Smooth muscle cell (in vitro differentiated cells): ENCODE measurements around the gene FAM170B. TPM values are rescaled to one million over a fixed set of nuclear protein-coding genes. Genes with fewer than 3 reads are reported as not detected.

Experiments
- DNase-seq: peaks from one replicate; lab custom pipeline; 2025; ENCODE audit not compliant: unreplicated experiment; lab: John Stamatoyannopoulos, UW
- H2AFZ ChIP-seq: fragments of 200-600 bp; sonication (generic); 2 replicates; pipeline ENCODE4 v1.6.0; 2016; ENCODE audit warnings: antibody characterized with exemption, low read depth, mild to moderate bottlenecking
- H3F3A ChIP-seq: fragments of 200-600 bp; sonication (generic); 2 replicates; pipeline ENCODE4 v1.6.0; 2017; ENCODE audit warnings: antibody characterized with exemption, low read depth
- H3K27ac ChIP-seq: fragments of 200-600 bp; sonication (generic); 2 replicates; pipeline ENCODE4 v1.5.1; 2016; ENCODE audit warnings: low read depth, mild to moderate bottlenecking
- H3K27me3 ChIP-seq: fragments of 200-600 bp; sonication (generic); 2 replicates; pipeline ENCODE4 v1.6.1; 2016; ENCODE audit warnings: low read depth, mild to moderate bottlenecking
- H3K36me3 ChIP-seq: fragments of 200-600 bp; sonication (generic); 2 replicates; pipeline ENCODE4 v1.5.1; 2016; ENCODE audit warnings: low read depth
- H3K4me1 ChIP-seq: fragments of 200-600 bp; sonication (generic); 2 replicates; pipeline ENCODE4 v1.5.1; 2016; ENCODE audit warnings: low read depth
- H3K4me2 ChIP-seq: fragments of 200-600 bp; sonication (generic); 2 replicates; pipeline ENCODE4 v1.6.0; 2016; ENCODE audit warnings: mild to moderate bottlenecking
- H3K4me3 ChIP-seq: fragments of 200-600 bp; sonication (generic); 2 replicates; pipeline ENCODE4 v1.5.1; 2016; ENCODE audit warnings: mild to moderate bottlenecking
- H3K79me2 ChIP-seq: fragments of 200-600 bp; sonication (generic); 2 replicates; pipeline ENCODE4 v1.6.0; 2016; ENCODE audit warnings: low read depth, mild to moderate bottlenecking
- H3K9ac ChIP-seq: fragments of 200-600 bp; sonication (generic); 2 replicates; pipeline ENCODE4 v1.6.0; 2016; ENCODE audit warnings: low read depth
- H3K9me3 ChIP-seq: fragments of 200-600 bp; sonication (generic); replicated peaks from 2 replicates; pipeline ENCODE4 v1.5.1; 2016; ENCODE audit warnings: low read depth
- H4K20me1 ChIP-seq: fragments of 200-600 bp; sonication (generic); 2 replicates; pipeline ENCODE4 v1.6.0; 2016; ENCODE audit warnings: low read depth
- CTCF ChIP-seq: fragments of 200-600 bp; sonication (generic); IDR thresholded peaks from 2 replicates; pipeline ENCODE4 v1.5.1; 2017; ENCODE audit warnings: borderline replicate concordance, mild to moderate bottlenecking, antibody characterized with exemption; ENCODE audit not compliant: insufficient read depth, poor library complexity, severe bottlenecking
- WGBS: methylation state at CpG from one replicate; pipeline ENCODE4 v1.1.7; 2016; ENCODE audit warnings: low lambda C conversion rate; 5-methylcytosine and 5-hydroxymethylcytosine counted together
- polyA plus RNA-seq: library from polyadenylated mRNA; unstranded; fragments of >200 nt; fragmentation: Nextera tagmentation; extraction: Ambion mirVana; gene quantifications from 2 replicates; pipeline ENCODE4 v1.2.1, GENCODE V29; 2016
- total RNA-seq: library from RNA; depleted of rRNA; stranded (reverse); fragments of >200 nt; gene quantifications from 2 replicates; pipeline ENCODE4 v1.2.3, GENCODE V29; 2014

FAM170B gene
- not detected in 2 replicates for total RNA-seq
- not detected in 2 replicates for polyA plus RNA-seq

- Histone ChIP-seq H3K4me3 (no peak within 1 kb of the TSS), H3K27ac (no peak within 1 kb of the TSS), H3K36me3 (no peaks in the 10 kb centered on the region), H3K4me1 (no peaks in the 10 kb centered on the region), H3K79me2 (no peaks in the 10 kb centered on the region), H3K27me3 (no peaks in the 10 kb centered on the region), H3K9ac (no peak within 1 kb of the TSS), H4K20me1 (no peaks in the 10 kb centered on the region), H3K9me3 (no peaks in the 10 kb centered on the region), H3K4me2 (no peak within 1 kb of the TSS), H2AFZ (no peak within 1 kb of the TSS), H3F3A (no peaks in the 10 kb centered on the region)
- WGBS, result 82% methylated on average over 5 of the region's 5 CpGs
- DNase-seq, result no peak
- no peak for TF ChIP-seq CTCF
These were observed at the start of gene FAM170B for GRCh38 chr10:49133706-49134248. TSS of gene FAM170B (minus strand) at chr10:49134021. CDS start at chr10:49133918, 103 bp downstream.

GRCh38 chr10:49182776-49183175, 49.0 kb upstream of the FAM170B start:
- Histone ChIP-seq H3K9ac (no peak overlapping the region), H3K27me3 (peaks cover 4% of the 10 kb centered on the region), H3K4me3 (no peak overlapping the region), H4K20me1 (no peaks in the 10 kb centered on the region), H3K36me3 (no peaks in the 10 kb centered on the region), H3K27ac (no peak overlapping the region), H3K9me3 (no peaks in the 10 kb centered on the region), H3K79me2 (no peaks in the 10 kb centered on the region), H3K4me1 (no peaks in the 10 kb centered on the region), H2AFZ (no peak overlapping the region), H3F3A (no peaks in the 10 kb centered on the region), H3K4me2 (no peak overlapping the region)
- TF ChIP-seq CTCF, result no peak
- DNase-seq, result no peak
- 89% methylated on average over 4 of the region's 4 CpGs for WGBS

GRCh38 chr10:49180444-49180860, 46.6 kb upstream of the FAM170B start:
- WGBS, result 52% methylated on average over 3 of the region's 3 CpGs
- no peak overlapping the region for H3K9ac ChIP-seq
- no peak for DNase-seq
- H2AFZ ChIP-seq, result no peak overlapping the region
- no peaks in the 10 kb centered on the region for H4K20me1 ChIP-seq
- H3K79me2 ChIP-seq, result no peaks in the 10 kb centered on the region
- H3K27ac ChIP-seq, result no peak overlapping the region
- no peak for TF ChIP-seq CTCF
- no peaks in the 10 kb centered on the region for H3K9me3 ChIP-seq
- H3K4me1 ChIP-seq, result peaks cover 4% of the 10 kb centered on the region
- H3F3A ChIP-seq, result peaks cover 5% of the 10 kb centered on the region
- H3K4me3 ChIP-seq, result no peak overlapping the region
- peaks cover 4% of the 10 kb centered on the region for H3K27me3 ChIP-seq
- H3K4me2 ChIP-seq, result no peak overlapping the region
- H3K36me3 ChIP-seq, result no peaks in the 10 kb centered on the region
